ENCODE results near the gene KCNE4. TPM values are rescaled to one million over a fixed set of nuclear protein-coding genes. Genes with fewer than 3 reads are reported as not detected.
"Not testable (repeated sequence)": the region's sequence is repeated elsewhere in the genome, so short reads cannot be mapped to it uniquely, and the experiment has no call there.

The KCNE4 gene
- polyA plus RNA-seq, 3 donors: 15.7 to 17.0 (median 16.5) TPM

GRCh38 chr2:223055836-223056235 lies 3.8 kb downstream of the KCNE4 start:
- no peak for DNase-seq (ENCODE audit: low read depth in 3 of 3, low spot score in 2 of 3)

DNA sequence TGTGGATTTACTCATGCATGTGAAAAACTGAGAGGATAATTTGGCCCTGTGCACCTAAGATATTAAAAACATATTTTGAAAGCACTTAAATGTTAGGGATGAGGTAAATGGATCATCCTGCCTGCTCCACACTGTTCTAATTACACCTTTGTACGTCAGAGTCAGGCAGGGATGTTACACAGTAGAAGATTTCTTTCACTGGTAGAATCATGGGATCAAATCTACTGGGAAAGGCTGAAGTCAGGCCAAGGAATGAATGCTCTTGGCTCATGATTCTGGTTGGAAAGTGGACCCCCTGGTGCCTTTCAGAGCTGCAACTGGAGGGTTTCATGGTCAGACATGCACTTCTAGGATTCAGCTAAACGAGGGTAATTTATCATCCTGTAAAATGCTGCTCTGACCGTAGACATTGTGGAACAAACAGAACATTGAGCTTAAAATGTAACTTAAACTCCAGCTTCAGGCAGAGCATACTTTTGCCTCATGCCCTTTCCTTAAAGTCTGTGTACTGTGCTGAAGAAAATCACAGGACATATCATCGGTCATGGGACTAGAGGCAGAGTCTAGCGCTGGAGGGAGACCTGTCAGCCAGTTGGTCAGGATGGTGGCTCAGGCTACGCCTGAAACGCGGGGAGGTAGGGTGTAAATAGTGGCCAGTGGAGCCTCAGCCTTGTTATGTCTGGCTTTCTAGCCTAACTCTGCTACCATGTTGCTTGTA lies 4.9 kb downstream of the KCNE4 start:
- no peak for DNase-seq (ENCODE audit: low read depth in 3 of 3, low spot score in 2 of 3)

- no peak for DNase-seq (ENCODE audit: low read depth in 3 of 3, low spot score in 2 of 3)
These were observed 5.6 kb downstream of the KCNE4 start for GRCh38 chr2:223057569-223057968.

- no peak for DNase-seq (ENCODE audit: low read depth in 3 of 3, low spot score in 2 of 3)
These were observed 7.1 kb downstream of the KCNE4 start for GRCh38 chr2:223058952-223059716.

- DNase-seq (ENCODE audit: low read depth in 3 of 3, low spot score in 2 of 3): no peak
These were observed 8.3 kb downstream of the KCNE4 start for GRCh38 chr2:223060201-223060825.

DNA sequence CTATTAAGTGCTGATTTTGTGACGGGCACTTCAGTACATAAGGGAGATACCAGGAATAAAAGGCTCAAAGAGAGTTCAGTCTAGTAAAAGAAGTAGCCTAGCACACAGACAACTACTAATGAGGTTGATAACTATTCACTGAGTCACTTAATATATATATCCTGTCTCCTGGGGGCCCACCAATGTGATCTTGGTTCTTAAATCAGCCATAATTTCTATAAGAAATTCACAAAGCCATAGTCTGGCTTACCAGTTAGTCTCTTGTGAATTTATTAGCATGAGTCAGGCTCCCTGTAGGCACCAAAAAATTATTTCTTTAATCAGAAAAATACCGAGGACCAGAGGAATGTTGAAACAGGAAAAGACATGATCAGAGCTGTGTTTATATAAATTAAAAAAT lies 10.4 kb downstream of the KCNE4 start:
- DNase-seq (ENCODE audit: low read depth in 3 of 3, low spot score in 2 of 3): no peak

- DNase-seq (ENCODE audit: low read depth in 3 of 3, low spot score in 2 of 3): no peak
These were observed 13.1 kb downstream of the KCNE4 start for GRCh38 chr2:223065107-223065506.

- no peak for DNase-seq (ENCODE audit: low read depth in 3 of 3, low spot score in 2 of 3)
These were observed 14.7 kb downstream of the KCNE4 start for GRCh38 chr2:223066721-223067120.

GRCh38 chr2:223068071-223068470 lies 16.1 kb downstream of the KCNE4 start:
- DNase-seq (ENCODE audit: low read depth in 3 of 3, low spot score in 2 of 3): no peak

DNA sequence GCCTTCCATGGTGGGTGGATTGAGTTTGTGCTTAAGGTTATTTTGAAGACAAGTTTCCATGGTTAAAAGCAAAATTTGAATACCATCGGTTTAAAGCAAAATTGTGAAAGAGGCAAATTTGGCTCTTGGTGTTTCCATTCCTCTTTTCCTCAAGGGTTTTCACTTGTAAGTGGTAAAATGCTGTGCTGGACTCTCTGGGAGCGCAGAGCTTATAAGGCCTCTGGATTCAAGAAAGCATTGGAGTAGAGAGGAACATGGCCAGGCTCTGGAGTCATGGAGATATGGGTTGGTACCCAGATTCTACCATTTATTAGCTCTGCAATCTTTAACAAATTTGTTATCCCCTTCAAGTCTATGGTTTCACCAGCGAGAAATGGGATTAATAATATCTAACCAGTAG lies 17.5 kb downstream of the KCNE4 start:
- DNase-seq (ENCODE audit: low read depth in 3 of 3, low spot score in 2 of 3): no peak

DNA sequence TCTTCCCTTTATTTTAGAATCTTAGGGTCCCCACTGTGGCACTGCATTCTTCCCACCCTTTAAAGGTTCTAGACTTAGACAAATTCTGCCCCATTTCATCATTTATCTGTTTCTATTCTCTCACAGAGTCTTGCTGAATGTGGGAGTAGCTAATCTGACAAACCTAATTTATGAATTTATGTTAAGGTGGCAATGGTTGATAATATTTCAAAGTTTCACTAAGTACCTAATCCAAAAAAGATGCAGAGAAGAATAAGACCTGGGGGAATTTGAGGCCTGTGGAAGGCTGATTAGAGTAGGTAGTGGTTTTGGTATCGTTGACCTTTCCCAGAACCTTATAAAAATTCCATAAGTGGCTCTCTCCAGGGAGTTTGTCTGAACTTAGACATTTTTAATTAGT lies 18.0 kb downstream of the KCNE4 start:
- no peak for DNase-seq (ENCODE audit: low read depth in 3 of 3, low spot score in 2 of 3)

GRCh38 chr2:223071139-223071538 lies 19.1 kb downstream of the KCNE4 start:
- no peak for DNase-seq (ENCODE audit: low read depth in 3 of 3, low spot score in 2 of 3)

DNA sequence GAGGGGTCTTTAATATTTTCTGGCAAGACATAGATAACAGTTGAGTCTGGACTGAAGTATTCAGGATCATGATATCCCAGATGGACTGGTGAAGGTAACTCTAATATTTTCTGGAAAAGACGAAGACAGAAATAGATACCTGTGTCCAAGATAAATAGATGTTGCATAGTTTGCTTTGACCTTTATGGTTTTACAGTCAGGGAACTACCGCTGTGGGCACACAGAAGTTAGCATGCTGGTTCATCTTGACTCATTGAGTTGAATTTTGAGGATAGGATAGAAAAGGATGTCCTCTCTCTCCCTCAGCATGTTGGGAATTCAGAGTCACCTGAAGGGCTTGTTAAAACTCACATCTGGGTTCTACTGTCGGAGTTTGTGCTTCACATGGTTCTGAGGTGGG lies 20.8 kb downstream of the KCNE4 start:
- no peak for DNase-seq (ENCODE audit: low read depth in 3 of 3, low spot score in 2 of 3)

DNA sequence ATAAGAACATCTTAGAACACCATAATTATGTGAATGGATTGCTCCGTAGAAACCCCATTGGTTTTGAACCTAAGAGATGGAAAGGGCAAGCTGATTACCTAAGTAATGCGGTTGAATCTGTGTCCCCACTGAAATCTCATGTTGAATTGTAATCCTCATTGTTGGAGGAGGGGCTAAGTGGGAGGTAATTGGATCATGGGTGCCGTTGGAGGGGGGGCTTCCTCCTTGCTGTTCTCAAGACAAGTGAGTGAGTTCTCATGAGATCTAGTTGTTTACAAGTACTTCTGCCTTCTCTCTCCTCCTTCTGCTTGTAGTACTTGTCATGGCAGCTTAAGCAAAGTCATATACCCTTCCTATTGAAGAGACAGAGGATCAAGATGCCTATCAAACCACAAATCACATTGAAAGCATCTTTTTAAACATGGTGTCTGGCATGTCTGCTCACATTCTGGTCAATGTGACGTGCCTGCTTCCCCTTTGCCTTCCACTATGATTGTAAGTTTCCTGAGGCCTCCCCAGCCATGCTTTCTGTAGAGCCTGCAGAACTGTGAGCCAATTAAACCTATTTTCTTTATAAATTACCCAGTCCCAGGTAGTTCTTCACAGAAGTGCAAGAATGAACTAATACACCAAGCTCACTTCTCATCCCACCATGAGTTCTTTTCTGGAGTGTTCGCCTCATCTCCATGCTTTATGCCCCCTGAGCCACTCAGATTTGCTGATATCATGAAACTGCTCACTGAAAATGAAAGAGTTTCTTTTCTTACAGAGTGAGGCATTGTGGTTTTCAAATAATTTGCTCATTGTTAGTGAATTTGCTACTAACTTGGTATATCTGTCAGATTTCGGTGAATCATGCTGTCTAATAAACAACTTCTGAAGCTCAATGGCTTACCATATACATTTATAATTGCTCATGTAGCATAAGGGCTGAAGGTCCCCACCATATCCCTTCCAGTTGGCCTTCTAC lies 23.6 kb downstream of the KCNE4 start:
- no peak for DNase-seq (ENCODE audit: low read depth in 3 of 3, low spot score in 2 of 3)

GRCh38 chr2:223076573-223076972 lies 24.6 kb downstream of the KCNE4 start:
- no peak for DNase-seq (ENCODE audit: low read depth in 3 of 3, low spot score in 2 of 3)

- DNase-seq (ENCODE audit: low read depth in 3 of 3, low spot score in 2 of 3): no peak
These were observed 26.5 kb downstream of the KCNE4 start for GRCh38 chr2:223078482-223078881.

DNA sequence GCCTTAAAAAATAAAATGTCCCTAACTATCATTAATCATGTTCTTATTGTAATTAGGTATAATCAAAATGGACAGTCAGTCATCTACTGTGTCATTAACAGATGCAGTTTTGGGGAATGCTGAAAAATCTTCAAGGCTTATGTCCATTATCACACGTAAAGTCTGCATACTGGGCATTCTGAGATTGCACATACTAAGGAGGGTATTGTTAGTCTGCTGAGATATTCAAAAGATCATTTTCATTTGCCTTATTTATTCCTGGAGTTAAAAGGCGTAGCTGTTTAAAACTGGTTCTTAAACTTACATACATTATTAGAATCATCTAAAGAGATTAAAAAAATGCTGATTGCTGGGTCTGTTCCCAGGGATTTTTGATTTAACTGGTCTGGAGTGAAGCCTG lies 27.4 kb downstream of the KCNE4 start:
- DNase-seq (ENCODE audit: low read depth in 3 of 3, low spot score in 2 of 3): no peak

DNA sequence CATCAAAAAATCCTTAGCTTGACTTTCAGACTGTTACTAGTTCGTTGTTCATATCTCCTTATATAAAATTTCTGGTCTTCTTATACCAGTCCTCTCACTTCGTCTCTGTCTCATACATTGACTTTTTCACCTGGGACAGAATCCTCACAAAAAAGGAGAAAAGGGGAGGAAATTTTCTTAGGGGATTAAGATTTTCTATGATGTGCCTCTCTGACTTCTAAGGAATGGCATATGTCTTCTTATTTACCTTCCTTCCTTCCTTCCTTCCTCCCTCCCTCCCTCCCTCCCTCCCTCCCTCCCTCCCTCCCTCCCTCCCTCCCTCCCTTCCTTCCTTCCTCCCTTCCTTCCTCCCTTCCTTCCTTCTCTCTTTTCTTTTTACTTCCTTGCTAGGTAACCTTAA lies 27.9 kb downstream of the KCNE4 start:
- no peak for DNase-seq (ENCODE audit: low read depth in 3 of 3, low spot score in 2 of 3)

DNA sequence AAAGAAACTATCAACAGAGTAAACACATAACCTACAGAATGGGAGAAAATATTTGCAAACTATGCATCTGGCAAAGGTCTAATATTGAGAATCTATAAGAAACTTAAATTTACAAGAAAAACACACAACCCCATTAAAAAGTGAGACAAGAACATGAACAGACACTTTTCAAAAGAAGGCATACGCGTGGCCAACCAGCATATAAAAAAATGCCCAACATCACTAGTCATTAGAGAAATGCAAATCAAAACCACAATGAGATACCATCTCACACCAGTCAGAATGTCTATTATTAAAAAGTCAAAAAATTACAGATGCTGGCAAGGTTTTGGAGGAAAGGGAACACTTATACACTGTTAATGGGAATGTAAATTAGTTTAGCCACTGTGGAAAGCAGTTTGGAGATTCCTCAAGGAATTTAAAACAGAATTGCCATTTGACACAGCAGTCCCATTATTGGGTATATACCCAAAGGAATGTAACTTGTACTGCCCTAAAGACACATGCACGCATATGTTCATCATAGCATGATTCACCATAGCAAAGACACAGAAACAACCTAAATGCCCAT lies 28.9 kb downstream of the KCNE4 start:
- DNase-seq (ENCODE audit: low read depth in 3 of 3, low spot score in 2 of 3): not testable (repeated sequence)

DNA sequence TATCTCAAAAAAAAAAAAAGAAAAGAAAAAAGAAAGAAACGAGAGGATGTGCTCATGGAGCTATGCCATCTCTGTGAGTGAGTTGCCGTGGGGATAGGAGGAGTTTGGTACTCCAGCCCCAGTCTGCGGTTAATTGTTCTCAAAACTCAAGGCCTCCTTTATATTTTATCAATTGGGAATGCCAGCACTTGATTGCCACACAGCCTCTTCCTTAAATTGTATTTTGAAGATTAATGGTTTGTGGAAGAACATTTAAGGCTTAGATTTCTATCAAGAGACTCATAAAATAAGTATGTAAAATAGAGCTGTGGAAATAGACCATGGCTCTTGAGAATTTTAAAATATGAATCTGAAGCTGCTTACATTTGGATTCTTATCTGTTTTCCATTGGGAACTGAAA lies 29.8 kb downstream of the KCNE4 start:
- DNase-seq (ENCODE audit: low read depth in 3 of 3, low spot score in 2 of 3): no peak

Measured in right renal cortex interstitium (tissue), 3 donors.